K562 (cell line): ENCODE results near the gene CILP. TPM values are rescaled to one million over a fixed set of nuclear protein-coding genes. Genes with fewer than 3 reads are reported as not detected.

Experiments used
- ATAC-seq: fragments of 200-7000 bp; cut with Tn5 transposase; 3 replicates; pipeline ENCODE4 v1.9.1; 2020; ENCODE audit warnings: moderate library complexity
- BruUV-seq: library from RNA; stranded (reverse); fragments of 400-500 nt; replicated peaks from 2 replicates; lab custom pipeline; 2021; lab: Mats Ljungman, UMichigan
- CTCF ChIA-PET: fragments of 300-600 bp; formaldehyde crosslinking; extraction: SDS; loops from one replicate; lab custom pipeline; 2021; ENCODE audit warnings: low intra/inter-chr PET ratio; lab: Yijun Ruan, JAX
- POLR2A ChIA-PET: fragments of 300-600, 350-650 bp; sonication (Branson Sonifier 250); formaldehyde crosslinking; extraction: SDS; loops from one replicate; lab custom pipeline; 2021; ENCODE audit warnings: antibody characterized with exemption, inconsistent platforms; lab: Yijun Ruan, JAX
- DNase-seq, 4 experiments: peaks; one replicate each; pipeline versions ENCODE4 v3.0.0 to v3.0.0-alpha.2; 2011 to 2018; ENCODE audit warnings: low spot score in 3 of 4, mixed read lengths in 3 of 4; ENCODE audit errors: extremely low read depth in 1 of 4
- FAIRE-seq: peaks from 2 replicates; lab custom pipeline; 2011; peaks lifted over from hg19 to GRCh38; lab: Jason Lieb, UNC
- H2AFZ ChIP-seq: 2 replicates; pipeline ENCODE4 v1.6.0; 2011; ENCODE audit warnings: low read depth, low read length, control low read depth, inconsistent platforms
- H3K27ac ChIP-seq: fragments of 200-600 bp; 3 replicates; pipeline ENCODE4 v1.8.0; 2011; ENCODE audit warnings: low read depth, mild to moderate bottlenecking, control low read depth, inconsistent platforms, low read length, moderate library complexity, mixed read lengths; ENCODE audit errors: extremely low read depth
- H3K27me3 ChIP-seq, 2 experiments: fragments of 300-600 bp in 1 of 2; 2 replicates in 1 of 2; 3 replicates in 1 of 2; pipeline versions ENCODE4 v1.6.0 to v1.8.0; 2011; ENCODE audit warnings: inconsistent platforms in 2 of 2, low read length in 2 of 2, mild to moderate bottlenecking in 1 of 2, mixed read lengths in 1 of 2, moderate library complexity in 1 of 2; ENCODE audit not compliant: control insufficient read depth in 2 of 2, insufficient read depth in 2 of 2
- H3K36me3 ChIP-seq: fragments of 300-600 bp; 3 replicates; pipeline ENCODE4 v1.8.0; 2011; ENCODE audit warnings: mild to moderate bottlenecking, low read length, inconsistent platforms; ENCODE audit not compliant: control insufficient read depth, insufficient read depth
- H3K4me1 ChIP-seq, 2 experiments: fragments of 200-600 bp in 1 of 2; replicated peaks in 1 of 2; 2 replicates in 1 of 2; 3 replicates in 1 of 2; pipeline versions ENCODE4 v1.5.1 to v1.8.0; 2011; ENCODE audit warnings: inconsistent platforms in 2 of 2, low read length in 2 of 2, mild to moderate bottlenecking in 1 of 2, mixed read lengths in 1 of 2, moderate library complexity in 1 of 2; ENCODE audit not compliant: control insufficient read depth in 2 of 2, insufficient read depth in 2 of 2
- H3K4me2 ChIP-seq: 2 replicates; pipeline ENCODE4 v1.6.1; 2011; ENCODE audit warnings: low read length, control low read depth, inconsistent platforms, mixed read lengths; ENCODE audit not compliant: insufficient read depth
- H3K4me3 ChIP-seq: fragments of 200-600 bp; sonication (generic), shearing (Covaris generic); 2 replicates; pipeline ENCODE4 v1.5.1; 2016; ENCODE audit warnings: control low read depth, inconsistent platforms
- H3K79me2 ChIP-seq: fragments of 200-600 bp; 3 replicates; pipeline ENCODE4 v1.8.0; 2011; ENCODE audit warnings: low read length, inconsistent platforms; ENCODE audit not compliant: control insufficient read depth, insufficient read depth
- H3K9ac ChIP-seq, 2 experiments: 2 replicates each; pipeline versions ENCODE4 v1.6.0 to v1.6.1; 2011; ENCODE audit warnings: low read depth in 2 of 2, low read length in 2 of 2, control low read depth in 1 of 2, inconsistent platforms in 1 of 2, mild to moderate bottlenecking in 1 of 2, mixed read lengths in 1 of 2; ENCODE audit not compliant: insufficient read depth in 1 of 2
- H3K9me1 ChIP-seq: one replicate; pipeline ENCODE4 v1.6.0; 2011; ENCODE audit warnings: inconsistent platforms, mild to moderate bottlenecking, low read length, moderate library complexity; ENCODE audit not compliant: control insufficient read depth, insufficient read depth
- H3K9me3 ChIP-seq: replicated peaks from 2 replicates; pipeline ENCODE4 v1.5.1; 2011; ENCODE audit warnings: low read depth, low read length, inconsistent platforms; ENCODE audit not compliant: control insufficient read depth, insufficient read depth
- H4K20me1 ChIP-seq: replicated peaks from 2 replicates; pipeline ENCODE4 v1.6.1; 2011; ENCODE audit warnings: low read length, inconsistent platforms, mixed read lengths; ENCODE audit not compliant: control insufficient read depth, insufficient read depth
- BACH1 ChIP-seq: fragments of 200-800 bp; sonication (Bioruptor generic); IDR thresholded peaks from 2 replicates; pipeline ENCODE4 v1.6.1; 2016; ENCODE audit warnings: missing genetic modification characterization, missing compliant biosample characterization
- CEBPZ ChIP-seq: fragments of 150-350 bp; IDR thresholded peaks from 2 replicates; pipeline ENCODE4 v1.6.1; 2014; ENCODE audit warnings: low read depth, mild to moderate bottlenecking, low read length, borderline replicate concordance
- FOS ChIP-seq: IDR thresholded peaks from 3 replicates; pipeline ENCODE4 v1.6.1; 2011; ENCODE audit not compliant: insufficient read length; ENCODE audit errors: extremely low read depth
- FOXK1 ChIP-seq: sonication (generic); formaldehyde crosslinking; IDR thresholded peaks from 2 replicates; pipeline ENCODE4 v1.8.0; 2022; ENCODE audit warnings: missing genetic modification reagents, mild to moderate bottlenecking, borderline replicate concordance
- GTF3C2 ChIP-seq: IDR thresholded peaks from 3 replicates; pipeline ENCODE4 v1.6.1; 2011; ENCODE audit warnings: borderline replicate concordance, mild to moderate bottlenecking, moderate library complexity; ENCODE audit not compliant: insufficient read length; ENCODE audit errors: extremely low read depth
- JUN ChIP-seq, 2 experiments: sonication (generic) in 1 of 2; formaldehyde crosslinking in 1 of 2; IDR thresholded peaks; 2 replicates each; pipeline versions ENCODE4 v1.6.1 to v1.8.0; 2012 to 2022; ENCODE audit warnings: borderline replicate concordance in 2 of 2, mild to moderate bottlenecking in 2 of 2, improper control_type of control experiment in 1 of 2, low read depth in 1 of 2, low read length in 1 of 2, missing genetic modification reagents in 1 of 2
- MAX ChIP-seq: sonication (generic); formaldehyde crosslinking; IDR thresholded peaks from 2 replicates; pipeline ENCODE4 v1.9.0; 2022; ENCODE audit warnings: mild to moderate bottlenecking, missing genetic modification reagents
- NCOA1 ChIP-seq: fragments of 450-650 bp; IDR thresholded peaks from 2 replicates; pipeline ENCODE4 v1.6.1; 2016; ENCODE audit warnings: low read depth
- NR3C1 ChIP-seq: sonication (generic); formaldehyde crosslinking; IDR thresholded peaks from 2 replicates; pipeline ENCODE4 v1.8.1; 2022; ENCODE audit warnings: missing genetic modification reagents
- OTX1 ChIP-seq: fragments of 450-650 bp; formaldehyde crosslinking; IDR thresholded peaks from 2 replicates; pipeline ENCODE4 v1.4.0; 2022; ENCODE audit warnings: mild to moderate bottlenecking
- SMARCE1 ChIP-seq: fragments of 450-650 bp; IDR thresholded peaks from 2 replicates; pipeline ENCODE4 v1.7.1; 2016; ENCODE audit warnings: mild to moderate bottlenecking
- SRSF9 ChIP-seq: fragments of 200-400 bp; formaldehyde crosslinking; IDR thresholded peaks from 2 replicates; pipeline ENCODE4 v1.6.1; 2017; ENCODE audit warnings: low read depth, low read length, borderline replicate concordance
- XRCC4 ChIP-seq: IDR thresholded peaks from one replicate; pipeline ENCODE4 v1.6.1; 2011; ENCODE audit not compliant: insufficient read depth, insufficient read length; ENCODE audit errors: extremely low read depth
- ZFP36 ChIP-seq: fragments of 150-350 bp; IDR thresholded peaks from 2 replicates; pipeline ENCODE4 v1.6.1; 2018; ENCODE audit warnings: low read length, low read depth; ENCODE audit not compliant: partially characterized antibody
- WGBS: fragments of 100-300 bp; shearing (Covaris generic); methylation state at CpG from one replicate; pipeline ENCODE4 v1.1.6; 2016; ENCODE audit warnings: low coverage, mixed read lengths; ENCODE audit not compliant: insufficient coverage; ENCODE audit errors: missing lambda C conversion rate; 5-methylcytosine and 5-hydroxymethylcytosine counted together
- in situ Hi-C: fragments of 300-500 bp; cut with MboI; formaldehyde crosslinking; loops from 4 replicates; pipeline ENCODE4 v1.15.0; 2018; ENCODE audit warnings: inconsistent platforms, mixed read lengths
- intact Hi-C: fragments of 100-400 bp; cut with micrococcal nuclease; formaldehyde crosslinking; loops from 2 replicates; pipeline ENCODE4 v1.14.2; 2022
- polyA plus RNA-seq, 8 experiments: library from polyadenylated mRNA; depleted of rRNA in 4 of 8; stranded (reverse) in 5 of 8; unstranded in 3 of 8; fragments of >200 nt; fragmentation: Nextera tagmentation in 2 of 8; fragmentation: Illumina TruSeq in 1 of 8; extraction: Ambion mirVana in 2 of 8; extraction: Trizol in 1 of 8; gene quantifications; 2 replicates each; pipeline versions ENCODE4 v1.2.1 to v1.2.3, GENCODE V29; 2011 to 2014; ENCODE audit warnings: inconsistent platforms in 1 of 8, missing spikeins in 1 of 8
- total RNA-seq, 7 experiments: library from RNA; depleted of rRNA in 6 of 7; stranded (reverse); fragments of >200 nt in 6 of 7; fragmentation: Illumina TruSeq in 2 of 7; extraction: Trizol in 2 of 7; gene quantifications; 2 replicates each; pipeline versions ENCODE4 v1.2.1 to v1.2.3, GENCODE V29; 2011 to 2021; ENCODE audit warnings: low replicate concordance in 1 of 7
- TF ChIP-seq, protein P1 (sequence below): sonication (generic); formaldehyde crosslinking; IDR thresholded peaks from 2 replicates; pipeline ENCODE4 v1.8.0; 2023; ENCODE audit warnings: mild to moderate bottlenecking, missing genetic modification reagents

CILP gene
- total and polyA plus RNA-seq, 9 of the 15 experiments (the other 6 are each of a cell fraction or from before 2014, with no cell fraction given): 0.03 TPM; not detected in 8

GRCh38 chr15:65172531-65172930 lies 38.7 kb downstream of the CILP start:
- FAIRE-seq: no peak
- TF ChIP-seq ZFP36 (no peak), MAX (CRISPR knock-in tag) (no peak), GTF3C2 (no peak), FOS (no peak), OTX1 (no peak), SRSF9 (no peak), CEBPZ (no peak), SMARCE1 (no peak), BACH1 (no peak), XRCC4 (no peak), NCOA1 (no peak), JUN (IDR thresholded peaks at IDR 0.05; ENCODE audit: borderline replicate concordance, low read depth, low read length) (no peak), JUN (CRISPR knock-in tag; IDR thresholded peaks at IDR 0.05; ENCODE audit: borderline replicate concordance) (no peak), NR3C1 (no peak), FOXK1 (no peak)
- TF ChIP-seq, protein P1, sequence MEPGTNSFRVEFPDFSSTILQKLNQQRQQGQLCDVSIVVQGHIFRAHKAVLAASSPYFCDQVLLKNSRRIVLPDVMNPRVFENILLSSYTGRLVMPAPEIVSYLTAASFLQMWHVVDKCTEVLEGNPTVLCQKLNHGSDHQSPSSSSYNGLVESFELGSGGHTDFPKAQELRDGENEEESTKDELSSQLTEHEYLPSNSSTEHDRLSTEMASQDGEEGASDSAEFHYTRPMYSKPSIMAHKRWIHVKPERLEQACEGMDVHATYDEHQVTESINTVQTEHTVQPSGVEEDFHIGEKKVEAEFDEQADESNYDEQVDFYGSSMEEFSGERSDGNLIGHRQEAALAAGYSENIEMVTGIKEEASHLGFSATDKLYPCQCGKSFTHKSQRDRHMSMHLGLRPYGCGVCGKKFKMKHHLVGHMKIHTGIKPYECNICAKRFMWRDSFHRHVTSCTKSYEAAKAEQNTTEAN (CRISPR knock-in tag): no peak

More at GRCh38 chr15:65172531-65172930, 38.7 kb downstream of the CILP start:
- H3K36me3 ChIP-seq: peaks cover 65% of the 10 kb centered on the region; the same call in 2 of the 3 replicates
- WGBS: 98% methylated on average over 5 of the region's 5 CpGs
- no peak overlapping the region for H3K4me2 ChIP-seq
- H3K4me1 ChIP-seq: no peaks in the 10 kb centered on the region
- H2AFZ ChIP-seq: no peak overlapping the region
- POLR2A ChIA-PET: interaction anchor here (0.7 to 1.3 kb wide), 4 partner anchors 12 to 132 kb away, joined by 3 to 5 read pairs (median 4); partner anchors contain the start of gene CLPX
- CTCF ChIA-PET: no interaction called here
- intact Hi-C loops (no loop called here), in situ Hi-C loops (no loop called here)
- ATAC-seq: no peak
- BruUV-seq: no TSS peak
- H4K20me1 ChIP-seq: no peaks in the 10 kb centered on the region
- no peak for DNase-seq
- H3K27ac ChIP-seq: no peak overlapping the region
- no peak overlapping the region for H3K9ac ChIP-seq
- peaks cover 2% of the 10 kb centered on the region; the same call in 1 of the 3 replicates for H3K79me2 ChIP-seq
- no peaks in the 10 kb centered on the region for H3K9me3 ChIP-seq
- H3K9me1 ChIP-seq: no peaks in the 10 kb centered on the region
- no peak overlapping the region for H3K4me3 ChIP-seq
- no peaks in the 10 kb centered on the region for H3K27me3 ChIP-seq
